ENCODE results near the gene PRR3. TPM values are rescaled to one million over a fixed set of nuclear protein-coding genes. Genes with fewer than 3 reads are reported as not detected.

PRR3 gene
- total and polyA plus RNA-seq, 2 of the 13 experiments (the other 11 are each of a cell fraction or from before 2014, with no cell fraction given) = 14.6 to 21.2 TPM

GRCh38 chr6:30571075-30571761 lies 14.1 kb downstream of the PRR3 start, which contains the start of gene ABCF1 (continued):
- TF ChIP-seq ZNF703 (CRISPR knock-in tag; IDR thresholded peaks at IDR 0.05; ENCODE audit: borderline replicate concordance) (no peak), SCMH1 (CRISPR knock-in tag; IDR thresholded peaks at IDR 0.05; ENCODE audit: borderline replicate concordance) (no peak), ZNF260 (CRISPR knock-in tag; IDR thresholded peaks at IDR 0.05; ENCODE audit: borderline replicate concordance, low read depth) (no peak), SMAD3 (CRISPR knock-in tag; IDR thresholded peaks at IDR 0.05) (peak; percentile 82), USF2 (IDR thresholded peaks at IDR 0.05; ENCODE audit: low read depth, low read length) (0 out of 2 replicates have a peak, but pooled peaks have one; percentile 22), USF2 (CRISPR knock-in tag; IDR thresholded peaks at IDR 0.05; ENCODE audit: borderline replicate concordance) (peak; percentile 80; the same call in 1 of the 2 replicates), ZNF747 (CRISPR knock-in tag; IDR thresholded peaks at IDR 0.05; ENCODE audit: borderline replicate concordance) (peak; percentile 93), ZNF207 (IDR thresholded peaks at IDR 0.05; ENCODE audit: borderline replicate concordance) (no peak), BCLAF1 (IDR thresholded peaks at IDR 0.05) (no peak), ZNF687 (CRISPR knock-in tag; IDR thresholded peaks at IDR 0.05) (peak; percentile 100), ZMAT5 (CRISPR knock-in tag; IDR thresholded peaks at IDR 0.05; ENCODE audit: borderline replicate concordance, low read depth) (no peak), EZH2 (conservative IDR thresholded peaks at IDR 0.05; ENCODE audit: low read depth, low read length) (no peak), E2F5 (CRISPR knock-in tag; conservative IDR thresholded peaks at IDR 0.05) (0 out of 2 replicates have a peak, but pooled peaks have one; percentile 19), CCAR2 (optimal IDR thresholded peaks at IDR 0.05; ENCODE audit: low read depth, low read length) (no peak), SKI (IDR thresholded peaks at IDR 0.05; ENCODE audit: partially characterized antibody) (peak; percentile 68), GPBP1L1 (CRISPR knock-in tag; IDR thresholded peaks at IDR 0.05) (no peak)
